Myometrial cell (primary cell): Measurements from ENCODE around the gene HDHD5. TPM values are rescaled to one million over a fixed set of nuclear protein-coding genes. Genes with fewer than 3 reads are reported as not detected.

Source experiments
- total RNA-seq: library from RNA; depleted of rRNA; stranded (reverse); fragments of >200 nt; gene quantifications from 2 replicates; pipeline ENCODE4 v1.2.3, GENCODE V29; 2015

Gene HDHD5
- total RNA-seq: 34.3 and 34.4 TPM in 2 replicates

GRCh38 chr22:17158568-17159503 lies at the start of gene HDHD5:
Gene HDHD5 (minus strand): TSS chr22:17159277. CDS start chr22:17159251, 26 bp downstream.

GRCh38 chr22:17121233-17122195 lies 37.6 kb downstream of the HDHD5 start, which contains the start of gene TMEM121B:
Gene TMEM121B (minus strand): TSS chr22:17121360. CDS start chr22:17121127, 233 bp downstream.

Other genes with a start within 250 kb of the HDHD5 start
- gene GAB4, start 151.1 kb downstream of the HDHD5 start, total RNA-seq: not detected in 2 replicates
- 6.4 and 6.6 TPM in 2 replicates for gene IL17RA, start 74.3 kb downstream of the HDHD5 start, total RNA-seq
- under 0.01 and 0.35 TPM in 2 replicates for gene TMEM121B, start 37.9 kb downstream of the HDHD5 start, total RNA-seq
- 5.8 and 8.9 TPM in 2 replicates for gene ADA2, start 60.2 kb upstream of the HDHD5 start, total RNA-seq
- under 0.01 and 0.58 TPM in 2 replicates for gene CECR2, start 210.2 kb upstream of the HDHD5 start, total RNA-seq